IPS-15b (cell line): ENCODE data around the gene IL17RD.

ENCODE experiments used
- H3K27me3 ChIP-seq: one replicate; pipeline ENCODE4 v1.6.1; 2013; ENCODE audit warnings: low read length; ENCODE audit not compliant: control insufficient read depth, insufficient read depth
- H3K36me3 ChIP-seq: one replicate; pipeline ENCODE4 v1.6.1; 2013; ENCODE audit warnings: low read length; ENCODE audit not compliant: control insufficient read depth, insufficient read depth
- H3K4me1 ChIP-seq: one replicate; pipeline ENCODE4 v1.6.1; 2013; ENCODE audit warnings: mild to moderate bottlenecking, low read length; ENCODE audit not compliant: control insufficient read depth, insufficient read depth
- H3K4me3 ChIP-seq: one replicate; pipeline ENCODE4 v1.5.1; 2013; ENCODE audit warnings: low read depth, low read length
- H3K9ac ChIP-seq: one replicate; pipeline ENCODE4 v1.6.1; 2013; ENCODE audit warnings: low read depth, mild to moderate bottlenecking, low read length
- H3K9me3 ChIP-seq: one replicate; pipeline ENCODE4 v1.6.1; 2013; ENCODE audit warnings: mild to moderate bottlenecking, low read length; ENCODE audit not compliant: control insufficient read depth, insufficient read depth

Gene IL17RD

GRCh38 chr3:57057351-57057750, 107.8 kb downstream of the IL17RD start:
- H3K4me1 ChIP-seq = peaks cover 9% of the 10 kb centered on the region
- no peak overlapping the region for H3K9ac ChIP-seq
- no peaks in the 10 kb centered on the region for H3K36me3 ChIP-seq
- no peaks in the 10 kb centered on the region for H3K9me3 ChIP-seq
- H3K27me3 ChIP-seq = no peaks in the 10 kb centered on the region
- no peak overlapping the region for H3K4me3 ChIP-seq

GRCh38 chr3:57053122-57053521, 112.0 kb downstream of the IL17RD start:
- Histone ChIP-seq H3K27me3 (no peaks in the 10 kb centered on the region), H3K4me1 (no peaks in the 10 kb centered on the region), H3K36me3 (no peaks in the 10 kb centered on the region), H3K9me3 (no peaks in the 10 kb centered on the region), H3K4me3 (no peak overlapping the region), H3K9ac (no peak overlapping the region)

- Histone ChIP-seq H3K9me3 (no peaks in the 10 kb centered on the region), H3K9ac (no peak overlapping the region), H3K4me1 (no peaks in the 10 kb centered on the region), H3K27me3 (no peaks in the 10 kb centered on the region), H3K4me3 (no peak overlapping the region), H3K36me3 (no peaks in the 10 kb centered on the region)
These were observed 112.5 kb downstream of the IL17RD start for GRCh38 chr3:57052662-57053061.

GRCh38 chr3:57048728-57049127, 116.4 kb downstream of the IL17RD start:
- Histone ChIP-seq H3K4me3 (no peak overlapping the region), H3K27me3 (no peaks in the 10 kb centered on the region), H3K4me1 (peaks cover 8% of the 10 kb centered on the region), H3K36me3 (no peaks in the 10 kb centered on the region), H3K9ac (no peak overlapping the region), H3K9me3 (no peaks in the 10 kb centered on the region)

GRCh38 chr3:57048052-57048671, 117.0 kb downstream of the IL17RD start:
- Histone ChIP-seq H3K9me3 (no peaks in the 10 kb centered on the region), H3K36me3 (no peaks in the 10 kb centered on the region), H3K4me3 (no peak overlapping the region), H3K9ac (no peak overlapping the region), H3K27me3 (no peaks in the 10 kb centered on the region), H3K4me1 (peaks cover 8% of the 10 kb centered on the region)

GRCh38 chr3:57046101-57046765, 118.9 kb downstream of the IL17RD start:
- H3K9ac ChIP-seq = no peak overlapping the region
- H3K36me3 ChIP-seq = no peaks in the 10 kb centered on the region
- peaks cover 8% of the 10 kb centered on the region for H3K4me1 ChIP-seq
- H3K9me3 ChIP-seq = no peaks in the 10 kb centered on the region
- H3K27me3 ChIP-seq = no peaks in the 10 kb centered on the region
- H3K4me3 ChIP-seq = no peak overlapping the region

- no peaks in the 10 kb centered on the region for H3K27me3 ChIP-seq
- H3K36me3 ChIP-seq = no peaks in the 10 kb centered on the region
- no peaks in the 10 kb centered on the region for H3K9me3 ChIP-seq
- H3K9ac ChIP-seq = no peak overlapping the region
- H3K4me3 ChIP-seq = no peak overlapping the region
- peaks cover 8% of the 10 kb centered on the region for H3K4me1 ChIP-seq
These were observed 121.6 kb downstream of the IL17RD start for GRCh38 chr3:57043518-57043917.

GRCh38 chr3:57041674-57042073, 123.5 kb downstream of the IL17RD start:
- Histone ChIP-seq H3K9me3 (no peaks in the 10 kb centered on the region), H3K4me1 (peaks cover 8% of the 10 kb centered on the region), H3K36me3 (no peaks in the 10 kb centered on the region), H3K4me3 (no peak overlapping the region), H3K9ac (no peak overlapping the region), H3K27me3 (no peaks in the 10 kb centered on the region)
